Measurements from ENCODE around the gene APH1B.

DNA sequence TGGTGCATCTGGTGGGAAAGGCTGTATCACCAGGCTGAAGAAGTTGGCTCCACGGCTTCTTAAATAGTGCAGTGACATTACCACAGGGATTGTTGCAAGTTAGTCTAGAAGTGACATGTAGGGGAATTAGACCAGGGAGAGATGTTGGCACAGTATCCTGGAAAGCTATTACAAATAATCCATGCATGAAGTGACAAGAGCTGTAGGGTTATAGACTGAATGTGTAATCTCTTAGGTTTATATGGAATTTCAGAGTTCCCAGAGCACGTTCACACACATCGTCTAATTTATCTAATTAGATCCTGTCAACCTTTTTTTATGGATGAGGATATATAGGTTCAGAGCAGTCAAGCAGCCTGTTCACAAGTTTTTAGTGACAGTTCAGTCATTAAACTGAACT, 37.3 kb upstream of the APH1B start:
- TF ChIP-seq POLR2A (IDR thresholded peaks at IDR 0.05): no peak
- TF ChIP-seq, protein P1, sequence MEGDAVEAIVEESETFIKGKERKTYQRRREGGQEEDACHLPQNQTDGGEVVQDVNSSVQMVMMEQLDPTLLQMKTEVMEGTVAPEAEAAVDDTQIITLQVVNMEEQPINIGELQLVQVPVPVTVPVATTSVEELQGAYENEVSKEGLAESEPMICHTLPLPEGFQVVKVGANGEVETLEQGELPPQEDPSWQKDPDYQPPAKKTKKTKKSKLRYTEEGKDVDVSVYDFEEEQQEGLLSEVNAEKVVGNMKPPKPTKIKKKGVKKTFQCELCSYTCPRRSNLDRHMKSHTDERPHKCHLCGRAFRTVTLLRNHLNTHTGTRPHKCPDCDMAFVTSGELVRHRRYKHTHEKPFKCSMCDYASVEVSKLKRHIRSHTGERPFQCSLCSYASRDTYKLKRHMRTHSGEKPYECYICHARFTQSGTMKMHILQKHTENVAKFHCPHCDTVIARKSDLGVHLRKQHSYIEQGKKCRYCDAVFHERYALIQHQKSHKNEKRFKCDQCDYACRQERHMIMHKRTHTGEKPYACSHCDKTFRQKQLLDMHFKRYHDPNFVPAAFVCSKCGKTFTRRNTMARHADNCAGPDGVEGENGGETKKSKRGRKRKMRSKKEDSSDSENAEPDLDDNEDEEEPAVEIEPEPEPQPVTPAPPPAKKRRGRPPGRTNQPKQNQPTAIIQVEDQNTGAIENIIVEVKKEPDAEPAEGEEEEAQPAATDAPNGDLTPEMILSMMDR (IDR thresholded peaks at IDR 0.05): no peak
